ENCODE data around the gene YKT6. TPM values are rescaled to one million over a fixed set of nuclear protein-coding genes. Genes with fewer than 3 reads are reported as not detected.

Gene YKT6
- total and polyA plus RNA-seq, 2 experiments from 2014 or later, result 33.5 to 114 TPM

GRCh38 chr7:44191171-44191570 lies 9.6 kb upstream of the YKT6 start:
- H3K9me3 Mint-ChIP-seq, result no peaks in the 10 kb centered on the region
- Histone ChIP-seq H3K36me3 (ENCODE audit: insufficient read depth) (no peaks in the 10 kb centered on the region), H2AFZ (no peak overlapping the region), H3F3A (replicated peaks; ENCODE audit: low read depth) (no peaks in the 10 kb centered on the region), H3K27ac (ENCODE audit: low read depth) (no peak overlapping the region), H4K20me1 (replicated peaks; ENCODE audit: insufficient read depth) (no peaks in the 10 kb centered on the region), H3K9me2 (ENCODE audit: insufficient read depth) (no peaks in the 10 kb centered on the region; the same call in 1 of the 2 replicates), H3K4me3 (no peak overlapping the region), H3K4me1 (ENCODE audit: insufficient read depth) (no peaks in the 10 kb centered on the region), H3K4me2 (no peak overlapping the region), H3K79me2 (replicated peaks; ENCODE audit: insufficient read depth) (no peaks in the 10 kb centered on the region), H3K27me3 (ENCODE audit: insufficient read depth) (no peaks in the 10 kb centered on the region)
- H3K4me1 Mint-ChIP-seq, result peaks cover 18% of the 10 kb centered on the region
- TF ChIP-seq ETS1 (IDR thresholded peaks at IDR 0.05), result no peak
- TF ChIP-seq REST (IDR thresholded peaks at IDR 0.05; ENCODE audit: unreplicated experiment), result no peak
- TF ChIP-seq ZNF331 (CRISPR knock-in tag; IDR thresholded peaks at IDR 0.05; ENCODE audit: low read depth), result no peak
- no peak for TF ChIP-seq CTCF (conservative IDR thresholded peaks at IDR 0.05; ENCODE audit: low read depth in 2 of 2)
- no peak for TF ChIP-seq EZH2 (IDR thresholded peaks at IDR 0.05; ENCODE audit: low read depth, unreplicated experiment)
- TF ChIP-seq POLR2AphosphoS5 (IDR thresholded peaks at IDR 0.05; ENCODE audit: low read depth), result no peak
- no peak for TF ChIP-seq ZNF114 (CRISPR knock-in tag; IDR thresholded peaks at IDR 0.05)
- no peak for TF ChIP-seq EZH2phosphoT487 (IDR thresholded peaks at IDR 0.05; ENCODE audit: unreplicated experiment)
- TF ChIP-seq STAT1 (IDR thresholded peaks at IDR 0.05; ENCODE audit: unreplicated experiment), result no peak
- TF ChIP-seq JUNB (IDR thresholded peaks at IDR 0.05; ENCODE audit: unreplicated experiment), result no peak
- no peak for TF ChIP-seq ZNF462 (CRISPR knock-in tag; IDR thresholded peaks at IDR 0.05)
- TF ChIP-seq NANOG (IDR thresholded peaks at IDR 0.05; ENCODE audit: borderline replicate concordance), result no peak
- TF ChIP-seq CREB1 (CRISPR knock-in tag; IDR thresholded peaks at IDR 0.05; ENCODE audit: low read depth), result no peak
- no peaks in the 10 kb centered on the region; the same call in 2 of the 3 replicates for H3K36me3 Mint-ChIP-seq (ENCODE audit: low read depth)
- H3K27ac Mint-ChIP-seq, result no peak overlapping the region
- ATAC-seq (no peak), DNase-seq (ENCODE audit: low spot score) (no peak)
- no peak overlapping the region for H3K4me3 Mint-ChIP-seq
- peaks cover 7% of the 10 kb centered on the region for H3K27me3 Mint-ChIP-seq (ENCODE audit: insufficient read depth, low read depth, poor library complexity)
